ENCODE measurements around the gene PRRC2B. TPM values are rescaled to one million over a fixed set of nuclear protein-coding genes. Genes with fewer than 3 reads are reported as not detected.

Gene PRRC2B
- total and polyA plus RNA-seq, 2 of the 8 experiments (the other 6 are each of a cell fraction or from before 2014, with no cell fraction given): 37.3 to 249 TPM

DNA sequence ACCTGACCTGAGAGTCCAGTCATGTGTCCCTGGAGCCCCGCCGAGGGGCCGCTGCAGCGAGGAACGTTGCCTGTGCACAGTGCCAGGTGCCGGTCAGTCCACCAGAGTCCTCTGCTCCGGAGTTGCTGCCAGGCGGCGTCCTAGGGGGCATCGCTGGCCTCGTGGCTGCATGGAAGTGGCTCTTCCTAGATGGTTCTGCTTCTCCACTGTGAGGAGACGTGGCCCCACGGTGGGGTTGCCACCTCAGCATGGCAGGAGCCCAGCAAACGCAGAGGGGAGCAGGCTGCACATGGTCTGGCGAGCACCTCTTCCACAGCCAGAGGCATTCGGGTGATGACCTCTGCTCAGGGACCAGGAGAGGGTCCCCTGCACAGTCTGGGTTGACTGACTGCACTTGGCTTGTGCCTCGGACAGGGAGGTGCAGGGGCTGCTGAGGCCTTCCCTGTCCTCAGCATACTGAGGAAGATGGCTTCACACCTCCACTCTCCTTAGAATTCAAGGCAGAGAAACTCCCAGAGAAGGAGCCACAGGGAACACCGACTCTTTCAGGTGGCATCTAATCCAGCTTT, 83.0 kb downstream of the PRRC2B start (continued):
- TF ChIP-seq, protein P1, sequence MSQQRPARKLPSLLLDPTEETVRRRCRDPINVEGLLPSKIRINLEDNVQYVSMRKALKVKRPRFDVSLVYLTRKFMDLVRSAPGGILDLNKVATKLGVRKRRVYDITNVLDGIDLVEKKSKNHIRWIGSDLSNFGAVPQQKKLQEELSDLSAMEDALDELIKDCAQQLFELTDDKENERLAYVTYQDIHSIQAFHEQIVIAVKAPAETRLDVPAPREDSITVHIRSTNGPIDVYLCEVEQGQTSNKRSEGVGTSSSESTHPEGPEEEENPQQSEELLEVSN (IDR thresholded peaks at IDR 0.05): no peak
- no peak for TF ChIP-seq TAF1 (IDR thresholded peaks at IDR 0.05; ENCODE audit: low read depth, low read length)
- no peak for TF ChIP-seq RFX5 (IDR thresholded peaks at IDR 0.05; ENCODE audit: borderline replicate concordance, low read depth, low read length)
- TF ChIP-seq RBBP5 (IDR thresholded peaks at IDR 0.05; ENCODE audit: borderline replicate concordance, low read depth, low read length): no peak

Measured in H1 (cell line).